H1 (cell line): ENCODE results near the gene APOO. TPM values are rescaled to one million over a fixed set of nuclear protein-coding genes. Genes with fewer than 3 reads are reported as not detected.

Experiments
- ASH2L ChIP-seq: fragments of 200-600, 300-600 bp; sonication (generic); IDR thresholded peaks from one replicate; pipeline ENCODE4 v1.7.1; 2017; ENCODE audit warnings: low read length
- ATF2 ChIP-seq: IDR thresholded peaks from 2 replicates; pipeline ENCODE4 v1.6.1; 2012; ENCODE audit warnings: low read length, inconsistent platforms
- ATF3 ChIP-seq: IDR thresholded peaks from 2 replicates; pipeline ENCODE4 v1.6.1; 2011; ENCODE audit warnings: low read depth, mild to moderate bottlenecking, low read length; ENCODE audit not compliant: insufficient read depth
- BACH1 ChIP-seq: IDR thresholded peaks from 2 replicates; pipeline ENCODE4 v1.6.1; 2012; ENCODE audit warnings: low read length, improper control_type of control experiment
- CBX5 ChIP-seq: fragments of 300-800, 300-1000 bp; sonication (generic); IDR thresholded peaks from 2 replicates; pipeline ENCODE4 v1.7.1; 2016; ENCODE audit warnings: antibody characterized with exemption, low read length, low read depth
- CBX8 ChIP-seq: fragments of 300-800, 300-1000 bp; sonication (generic); IDR thresholded peaks from 2 replicates; pipeline ENCODE4 v1.7.1; 2016; ENCODE audit warnings: low read depth, low read length, borderline replicate concordance
- CHD2 ChIP-seq: IDR thresholded peaks from 2 replicates; pipeline ENCODE4 v1.6.1; 2012; ENCODE audit warnings: low read length, improper control_type of control experiment
- EP300 ChIP-seq, 2 experiments: IDR thresholded peaks; 1 replicate in 1 of 2; 2 replicates in 1 of 2; pipeline ENCODE4 v1.6.1; 2011 to 2012; ENCODE audit warnings: low read depth in 2 of 2, low read length in 2 of 2, mild to moderate bottlenecking in 2 of 2, borderline replicate concordance in 1 of 2, inconsistent platforms in 1 of 2, moderate library complexity in 1 of 2
- GABPA ChIP-seq: IDR thresholded peaks from 2 replicates; pipeline ENCODE4 v1.6.1; 2011; ENCODE audit warnings: mild to moderate bottlenecking, low read length, moderate library complexity, borderline replicate concordance; ENCODE audit not compliant: insufficient read depth
- HDAC6 ChIP-seq: IDR thresholded peaks from one replicate; pipeline ENCODE4 v1.7.1; 2012; ENCODE audit warnings: low read depth, mild to moderate bottlenecking, inconsistent platforms, low read length, moderate library complexity
- JUN ChIP-seq: IDR thresholded peaks from 2 replicates; pipeline ENCODE4 v1.6.1; 2011; ENCODE audit warnings: low read depth, mild to moderate bottlenecking, improper control_type of control experiment, low read length
- KDM4A ChIP-seq: IDR thresholded peaks from one replicate; pipeline ENCODE4 v1.7.1; 2012; ENCODE audit warnings: low read depth, mild to moderate bottlenecking, moderate library complexity, low read length, inconsistent platforms; ENCODE audit not compliant: severe bottlenecking
- KDM5A ChIP-seq: fragments of 200-600 bp; IDR thresholded peaks from 2 replicates; pipeline ENCODE4 v1.7.1; 2012; ENCODE audit warnings: mild to moderate bottlenecking, low read length, inconsistent platforms, mixed read lengths
- NRF1 ChIP-seq: IDR thresholded peaks from 2 replicates; pipeline ENCODE4 v1.6.1; 2011; ENCODE audit warnings: mild to moderate bottlenecking, low read depth, low read length, improper control_type of control experiment
- PHF8 ChIP-seq: fragments of 200-600 bp; sonication (generic); conservative IDR thresholded peaks from 2 replicates; pipeline ENCODE4 v1.7.1; 2012; ENCODE audit warnings: low read depth, mild to moderate bottlenecking, inconsistent platforms, low read length, moderate library complexity
- RFX5 ChIP-seq: IDR thresholded peaks from 2 replicates; pipeline ENCODE4 v1.6.1; 2011; ENCODE audit warnings: low read depth, low read length, improper control_type of control experiment, borderline replicate concordance
- SP1 ChIP-seq: IDR thresholded peaks from 2 replicates; pipeline ENCODE4 v1.6.1; 2011; ENCODE audit warnings: low read depth, low read length
- SP4 ChIP-seq: IDR thresholded peaks from 2 replicates; pipeline ENCODE4 v1.6.1; 2012; ENCODE audit warnings: low read length, inconsistent platforms
- SUZ12 ChIP-seq: fragments of 200-600 bp; sonication (generic); IDR thresholded peaks from 2 replicates; pipeline ENCODE4 v1.6.1; 2012; ENCODE audit warnings: mild to moderate bottlenecking, inconsistent platforms, low read length, moderate library complexity, mixed read lengths
- TAF1 ChIP-seq: IDR thresholded peaks from 2 replicates; pipeline ENCODE4 v1.6.1; 2011; ENCODE audit warnings: mild to moderate bottlenecking, low read depth, low read length
- TAF7 ChIP-seq: optimal IDR thresholded peaks from 2 replicates; pipeline ENCODE3; 2011; ENCODE audit warnings: low read depth, mild to moderate bottlenecking, inconsistent platforms, low read length, moderate library complexity, borderline replicate concordance
- TBP ChIP-seq: IDR thresholded peaks from 2 replicates; pipeline ENCODE4 v1.6.1; 2011; ENCODE audit warnings: low read depth, low read length, improper control_type of control experiment
- TCF12 ChIP-seq: IDR thresholded peaks from 2 replicates; pipeline ENCODE4 v1.6.1; 2011; ENCODE audit warnings: low read depth, mild to moderate bottlenecking, low read length
- polyA plus RNA-seq, 7 experiments: library from polyadenylated mRNA; depleted of rRNA in 3 of 7; stranded (reverse) in 5 of 7; unstranded in 2 of 7; fragments of >200 nt in 5 of 7; fragments of 200-250 nt in 2 of 7; gene quantifications; 1 replicate in 5 of 7; 2 replicates in 1 of 7; 4 replicates in 1 of 7; pipeline versions ENCODE4 v1.2.1 to v1.2.3, GENCODE V29; 2011 to 2013; ENCODE audit warnings: missing spikeins in 2 of 7, mixed read lengths in 2 of 7
- total RNA-seq: library from RNA; stranded (reverse); fragmentation: NEBNext Ultra II Directional; extraction: Animal tissue kit (Norgen Biotek cat#: 25700); gene quantifications from 2 replicates; pipeline ENCODE4 v1.2.1, GENCODE V29; 2021

The APOO gene
- total and polyA plus RNA-seq, 2 of the 8 experiments (the other 6 are each of a cell fraction or from before 2014, with no cell fraction given) = 25.7 to 45.0 TPM

GRCh38 chrX:23907498-23908218 is at the start of gene APOO, which contains the start of gene CXorf58 (continued):
- TF ChIP-seq TCF12 = no peak
- peak; percentile 25 for TF ChIP-seq KDM4A
- TF ChIP-seq KDM5A = no peak
- TF ChIP-seq RFX5 = no peak
- TF ChIP-seq SP4 = no peak
- peak; percentile 75 for TF ChIP-seq ASH2L
- no peak for TF ChIP-seq SUZ12
- TF ChIP-seq CBX5 = no peak
- peak in 1 of 2 experiments; percentile 33; a peak in 1 of 3 replicates for TF ChIP-seq EP300 (IDR thresholded peaks at IDR 0.05; ENCODE audit: borderline replicate concordance in 1 of 2, low read depth in 2 of 2, low read length in 2 of 2)
- TF ChIP-seq GABPA = no peak
- no peak for TF ChIP-seq CHD2
- TF ChIP-seq PHF8 = peak; percentile 52; the same call in 1 of the 2 replicates
- peak; percentile 72 for TF ChIP-seq TAF1
- no peak for TF ChIP-seq SP1
- no peak for TF ChIP-seq JUN
- TF ChIP-seq TBP = 0 out of 2 replicates have a peak, but pooled peaks have one; percentile 48
- TF ChIP-seq TAF7 = peak; percentile 71
- no peak for TF ChIP-seq CBX8
- TF ChIP-seq ATF3 = no peak
- TF ChIP-seq BACH1 = peak; percentile 60; the same call in 1 of the 2 replicates
- no peak for TF ChIP-seq ATF2
- no peak for TF ChIP-seq HDAC6
- TF ChIP-seq NRF1 = no peak
